Effector memory CD4-positive, alpha-beta T cell (primary cell): ENCODE data around the gene CARHSP1.

Source experiments
- DNase-seq, 3 donors: peaks; one replicate each; pipeline ENCODE4 v3.0.0-alpha.2; 2020
- H3K27ac ChIP-seq: 2 replicates; pipeline ENCODE4 v1.7.0; 2013; ENCODE audit warnings: mild to moderate bottlenecking, low read length, moderate library complexity; ENCODE audit not compliant: insufficient read depth, poor library complexity, severe bottlenecking
- H3K27me3 ChIP-seq: replicated peaks from 2 replicates; pipeline ENCODE4 v1.7.0; 2013; ENCODE audit warnings: mild to moderate bottlenecking, low read length; ENCODE audit not compliant: insufficient read depth, control insufficient read depth, poor library complexity, severe bottlenecking
- H3K36me3 ChIP-seq: 2 replicates; pipeline ENCODE4 v1.7.0; 2013; ENCODE audit warnings: mild to moderate bottlenecking, low read length, moderate library complexity; ENCODE audit not compliant: control insufficient read depth, insufficient read depth
- H3K4me1 ChIP-seq: 2 replicates; pipeline ENCODE4 v1.7.0; 2013; ENCODE audit warnings: low read length, mild to moderate bottlenecking; ENCODE audit not compliant: control insufficient read depth, insufficient read depth, poor library complexity, severe bottlenecking
- H3K4me3 ChIP-seq: 2 replicates; pipeline ENCODE4 v1.7.0; 2013; ENCODE audit warnings: low read length, low read depth, mild to moderate bottlenecking; ENCODE audit not compliant: insufficient read depth, poor library complexity, severe bottlenecking
- H3K9me3 ChIP-seq: 2 replicates; pipeline ENCODE4 v1.7.0; 2013; ENCODE audit warnings: mild to moderate bottlenecking, low read length, moderate library complexity; ENCODE audit not compliant: control insufficient read depth

Gene CARHSP1

DNA sequence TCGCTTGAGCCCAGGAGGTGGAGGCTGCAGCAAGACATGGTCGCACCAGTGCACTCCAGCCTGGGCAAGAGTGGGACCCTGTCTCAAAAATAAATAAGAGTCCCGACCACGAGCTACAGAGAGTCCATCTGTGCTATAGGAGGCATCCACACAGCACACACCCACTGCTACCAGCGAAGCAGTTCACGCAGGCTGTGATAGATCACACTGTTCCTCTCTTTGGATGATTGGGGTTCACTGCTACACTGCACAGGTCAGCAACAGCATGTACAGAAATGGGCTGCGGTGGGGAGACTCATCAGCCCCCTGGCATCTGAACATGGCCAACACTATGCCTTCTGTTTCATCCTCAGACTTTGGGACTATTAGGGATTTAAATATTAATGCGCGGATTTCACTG is 37.4 kb downstream of the CARHSP1 start:
- H3K36me3 ChIP-seq = peaks cover 11% of the 10 kb centered on the region
- no peaks in the 10 kb centered on the region for H3K27me3 ChIP-seq
- H3K9me3 ChIP-seq = no peaks in the 10 kb centered on the region
- no peak overlapping the region for H3K27ac ChIP-seq
- no peak for DNase-seq
- H3K4me1 ChIP-seq = no peaks in the 10 kb centered on the region
- H3K4me3 ChIP-seq = no peak overlapping the region

DNA sequence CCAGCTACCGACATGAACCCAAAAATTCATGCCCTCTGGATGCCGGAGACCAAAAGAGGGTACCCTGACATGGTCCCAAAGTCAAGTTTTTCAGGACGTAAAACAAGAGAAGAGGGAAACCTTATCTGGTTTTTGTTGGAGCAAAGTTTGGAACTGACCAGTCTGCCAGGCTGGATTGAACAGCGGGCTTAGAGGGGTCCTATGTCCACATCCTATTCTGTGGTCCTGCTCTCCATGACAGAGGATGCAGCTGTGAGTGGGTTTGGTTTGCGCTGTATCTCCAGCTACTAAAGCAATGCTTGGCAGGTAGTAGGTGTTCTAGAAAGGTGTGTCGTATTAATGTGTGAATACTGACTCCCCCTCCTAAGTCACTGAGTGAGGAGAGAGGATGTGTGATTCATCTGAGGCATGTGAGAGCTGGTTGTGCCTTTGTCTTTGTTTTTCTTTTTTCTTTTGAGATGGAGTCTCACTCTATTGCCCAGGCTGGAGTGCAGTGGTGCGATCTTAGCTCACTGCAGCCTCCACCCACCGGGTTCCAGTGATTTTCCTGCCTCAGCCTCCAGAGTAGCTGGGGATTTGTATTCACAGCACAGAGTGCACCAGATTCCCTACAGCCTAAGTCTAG is 40.2 kb downstream of the CARHSP1 start:
- H3K4me1 ChIP-seq = no peaks in the 10 kb centered on the region
- no peak overlapping the region for H3K27ac ChIP-seq
- H3K4me3 ChIP-seq = no peak overlapping the region
- no peak for DNase-seq
- no peaks in the 10 kb centered on the region for H3K27me3 ChIP-seq
- H3K9me3 ChIP-seq = no peaks in the 10 kb centered on the region
- H3K36me3 ChIP-seq = peaks cover 11% of the 10 kb centered on the region

DNA sequence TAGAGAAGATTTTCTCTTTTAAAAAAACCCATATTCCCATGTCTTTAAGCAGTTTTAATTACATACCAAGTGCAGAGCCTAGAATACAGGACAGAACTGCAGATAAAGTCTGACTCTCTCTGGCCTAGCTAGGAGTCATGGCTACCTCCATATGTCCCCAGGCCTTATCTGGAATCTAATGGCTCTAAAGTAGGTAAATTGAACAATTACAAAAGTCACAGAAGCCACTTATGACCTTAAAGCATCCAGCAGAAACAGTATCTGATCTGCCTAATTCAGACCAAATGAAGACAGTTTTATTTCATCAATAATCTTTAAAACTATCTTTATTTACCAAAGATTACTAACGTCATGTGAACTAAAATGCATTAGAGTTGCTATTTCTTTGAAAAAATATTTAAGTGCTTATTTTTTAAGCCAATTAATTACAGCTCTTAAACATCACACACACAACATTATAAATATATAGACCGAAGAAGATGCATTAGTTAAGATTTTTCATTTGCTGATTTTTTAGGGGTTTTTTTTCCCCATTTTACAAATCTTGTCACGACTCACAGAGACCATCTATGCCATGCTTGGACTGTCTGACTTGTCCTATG is 42.4 kb downstream of the CARHSP1 start:
- Histone ChIP-seq H3K27me3 (no peaks in the 10 kb centered on the region), H3K4me3 (no peak overlapping the region), H3K36me3 (peaks cover 8% of the 10 kb centered on the region), H3K27ac (no peak overlapping the region), H3K4me1 (no peaks in the 10 kb centered on the region), H3K9me3 (no peaks in the 10 kb centered on the region)
- no peak for DNase-seq

DNA sequence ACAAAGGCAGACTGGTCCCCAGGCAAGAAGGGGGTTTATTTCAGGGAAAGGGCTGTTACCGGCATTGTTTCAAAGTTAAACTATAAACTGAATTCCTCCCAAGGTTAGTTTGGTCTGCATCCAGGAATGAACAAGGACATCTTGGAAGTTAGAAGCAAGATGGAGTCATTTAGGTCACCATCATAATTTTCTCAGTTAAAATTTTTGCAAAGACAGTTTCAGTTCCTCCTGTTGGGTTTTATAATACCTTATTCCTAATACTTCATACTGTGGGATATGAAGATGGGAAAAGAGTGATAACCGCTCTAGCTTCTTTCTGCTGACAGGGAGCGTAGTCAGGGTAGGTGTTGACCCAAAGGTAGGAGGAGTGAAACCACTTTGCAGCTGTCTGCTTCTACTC is 46.4 kb downstream of the CARHSP1 start:
- H3K36me3 ChIP-seq = peaks cover 16% of the 10 kb centered on the region
- H3K27me3 ChIP-seq = no peaks in the 10 kb centered on the region
- no peaks in the 10 kb centered on the region for H3K9me3 ChIP-seq
- no peak overlapping the region for H3K4me3 ChIP-seq
- DNase-seq = no peak
- H3K27ac ChIP-seq = no peak overlapping the region
- no peaks in the 10 kb centered on the region for H3K4me1 ChIP-seq

DNA sequence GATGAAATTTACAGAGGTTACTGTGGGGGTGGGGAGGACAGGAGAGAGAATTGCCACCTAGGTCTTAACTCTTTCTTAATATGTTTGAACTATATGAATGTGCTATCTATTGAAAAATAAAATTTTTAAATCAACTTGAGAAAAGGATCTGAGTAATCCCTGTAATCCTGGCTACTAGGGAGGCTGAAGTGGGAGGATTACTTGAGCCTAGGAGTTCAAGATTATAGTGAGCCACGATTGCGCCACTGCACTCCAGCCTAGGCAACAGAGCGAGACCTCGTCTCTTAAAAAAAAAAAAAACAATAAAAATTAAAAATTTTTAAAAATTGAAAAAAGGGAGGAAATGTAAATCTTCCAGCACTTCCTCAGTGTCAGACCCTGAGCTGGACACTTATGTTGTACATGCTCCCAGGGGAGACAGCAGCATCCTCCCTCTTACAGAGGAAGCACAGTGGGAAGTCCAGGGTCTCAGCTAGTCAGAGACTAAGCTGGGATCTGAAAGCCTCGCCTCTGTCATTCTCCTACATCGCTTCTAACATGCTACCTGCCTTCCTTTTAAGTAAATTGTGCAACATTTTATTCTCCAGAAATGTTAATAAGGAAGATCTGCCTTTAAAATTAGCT is 49.3 kb downstream of the CARHSP1 start:
- Histone ChIP-seq H3K9me3 (no peaks in the 10 kb centered on the region), H3K4me1 (peaks cover 6% of the 10 kb centered on the region), H3K36me3 (peaks cover 26% of the 10 kb centered on the region), H3K4me3 (no peak overlapping the region), H3K27me3 (no peaks in the 10 kb centered on the region), H3K27ac (no peak overlapping the region)
- DNase-seq = no peak

DNA sequence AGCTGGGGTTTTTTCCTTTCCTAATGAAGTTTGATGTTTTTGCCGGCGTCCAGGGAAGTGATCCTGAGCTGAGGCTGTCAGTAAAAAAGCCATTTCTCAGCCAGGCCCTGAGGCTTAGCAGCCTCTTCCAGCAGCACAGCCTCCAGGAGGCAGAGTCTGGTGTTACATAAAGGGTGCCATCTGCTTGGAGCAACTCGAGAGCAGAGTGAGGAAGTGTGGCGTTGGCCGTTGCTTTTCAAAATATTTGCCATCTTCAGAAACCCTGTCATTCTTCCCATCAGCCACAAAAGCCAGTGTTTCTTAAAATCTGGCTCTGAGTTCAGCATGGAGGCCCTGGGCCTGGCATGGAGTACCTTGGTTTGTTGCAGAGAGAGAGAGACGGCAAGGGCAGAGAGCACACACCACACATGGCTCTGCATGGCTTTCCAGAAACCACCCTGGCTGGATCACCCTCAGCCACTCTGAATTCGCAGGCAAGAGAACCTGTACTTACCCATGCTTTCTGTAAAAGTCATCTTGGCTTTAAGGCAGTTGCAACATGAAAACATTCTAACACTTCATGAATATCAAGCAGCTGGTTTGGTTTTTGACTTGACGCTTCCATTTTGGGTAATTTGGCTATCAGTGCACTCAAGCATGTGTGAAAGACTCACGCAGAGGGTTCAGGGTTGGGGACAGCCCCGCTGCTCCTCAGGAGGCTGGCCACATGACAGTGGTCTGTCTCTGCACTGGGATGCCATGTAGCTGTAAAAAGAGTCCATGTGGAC is 50.1 kb downstream of the CARHSP1 start:
- H3K36me3 ChIP-seq = peaks cover 28% of the 10 kb centered on the region
- no peaks in the 10 kb centered on the region for H3K27me3 ChIP-seq

DNA sequence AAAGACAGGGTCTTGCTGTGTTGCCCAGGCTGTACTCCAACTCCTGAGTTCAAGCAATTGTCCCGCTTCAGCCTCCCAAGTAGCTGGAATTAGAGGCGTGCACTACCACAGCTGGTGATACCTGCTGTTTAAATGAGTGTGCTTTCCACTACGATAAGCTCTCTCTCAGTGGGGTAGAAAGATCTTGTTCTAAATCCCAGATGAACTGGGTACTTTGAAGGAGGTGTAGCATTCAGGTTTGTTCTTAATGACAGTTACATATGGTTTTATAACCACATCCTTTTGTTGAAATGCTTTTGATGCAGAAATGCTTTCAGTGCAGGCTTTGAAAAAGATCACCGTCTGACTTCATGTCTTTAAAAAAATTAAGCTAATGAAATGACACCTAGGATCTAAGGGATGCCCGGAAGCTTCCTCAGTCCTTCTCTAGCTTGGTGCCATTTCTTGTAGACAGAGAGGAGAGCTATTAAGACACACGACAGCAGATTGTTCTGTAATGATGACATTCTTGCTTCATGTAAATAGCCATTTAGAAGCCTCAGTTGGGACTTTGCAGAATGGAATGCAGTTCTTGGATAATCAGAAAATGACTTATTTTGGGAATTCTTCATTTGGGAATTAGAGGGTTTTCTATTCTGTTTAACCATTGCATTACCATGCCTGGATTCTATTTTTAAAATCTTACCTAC is 51.7 kb downstream of the CARHSP1 start:
- no peak for DNase-seq
- no peak overlapping the region for H3K4me3 ChIP-seq
- no peaks in the 10 kb centered on the region for H3K27me3 ChIP-seq
- peaks cover 6% of the 10 kb centered on the region for H3K4me1 ChIP-seq
- H3K9me3 ChIP-seq = no peaks in the 10 kb centered on the region
- H3K36me3 ChIP-seq = peaks cover 42% of the 10 kb centered on the region
- H3K27ac ChIP-seq = no peak overlapping the region

More for the DNA sequence above, 50.1 kb downstream of the CARHSP1 start:
- Histone ChIP-seq H3K4me1 (peaks cover 6% of the 10 kb centered on the region), H3K27ac (no peak overlapping the region), H3K9me3 (no peaks in the 10 kb centered on the region), H3K4me3 (no peak overlapping the region)
- no peak for DNase-seq

DNA sequence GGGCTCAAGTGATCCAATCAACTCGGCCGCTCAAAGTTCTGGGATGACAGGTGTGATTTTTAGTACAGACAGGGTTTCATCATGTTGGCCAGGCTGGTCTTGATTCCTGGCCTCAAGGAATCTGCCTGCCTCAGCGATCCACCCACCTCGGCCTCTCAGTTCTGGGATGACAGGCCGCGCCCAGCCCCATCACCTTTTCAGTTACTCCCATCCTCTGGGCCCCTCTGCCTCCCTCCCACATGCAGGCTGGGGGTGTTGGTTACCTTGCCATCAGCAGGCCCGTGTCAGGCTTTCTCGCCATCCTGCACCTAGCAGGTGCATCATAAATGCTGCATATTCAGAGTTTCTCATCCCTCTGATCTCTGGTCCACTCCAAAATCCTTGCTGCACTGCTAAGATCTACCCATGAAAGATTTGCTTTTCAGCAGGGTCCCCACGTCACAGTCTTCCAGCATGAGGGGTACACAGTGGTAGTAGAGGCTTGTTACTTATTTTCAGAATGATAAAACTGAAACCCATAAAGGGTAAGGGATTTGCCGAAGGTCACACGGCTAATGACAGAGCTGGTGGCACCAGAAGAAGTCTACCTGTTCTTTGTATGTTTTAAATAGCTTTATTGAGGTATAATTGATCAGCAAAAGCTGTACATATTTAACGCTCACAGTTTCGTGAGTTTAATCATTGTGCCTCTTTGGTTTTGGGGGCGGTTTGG is 54.6 kb downstream of the CARHSP1 start:
- no peaks in the 10 kb centered on the region for H3K27me3 ChIP-seq
- no peak for DNase-seq
- H3K27ac ChIP-seq = no peak overlapping the region
- H3K36me3 ChIP-seq = peaks cover 54% of the 10 kb centered on the region
- no peaks in the 10 kb centered on the region for H3K9me3 ChIP-seq
- no peak overlapping the region for H3K4me3 ChIP-seq
- H3K4me1 ChIP-seq = peaks cover 6% of the 10 kb centered on the region

DNA sequence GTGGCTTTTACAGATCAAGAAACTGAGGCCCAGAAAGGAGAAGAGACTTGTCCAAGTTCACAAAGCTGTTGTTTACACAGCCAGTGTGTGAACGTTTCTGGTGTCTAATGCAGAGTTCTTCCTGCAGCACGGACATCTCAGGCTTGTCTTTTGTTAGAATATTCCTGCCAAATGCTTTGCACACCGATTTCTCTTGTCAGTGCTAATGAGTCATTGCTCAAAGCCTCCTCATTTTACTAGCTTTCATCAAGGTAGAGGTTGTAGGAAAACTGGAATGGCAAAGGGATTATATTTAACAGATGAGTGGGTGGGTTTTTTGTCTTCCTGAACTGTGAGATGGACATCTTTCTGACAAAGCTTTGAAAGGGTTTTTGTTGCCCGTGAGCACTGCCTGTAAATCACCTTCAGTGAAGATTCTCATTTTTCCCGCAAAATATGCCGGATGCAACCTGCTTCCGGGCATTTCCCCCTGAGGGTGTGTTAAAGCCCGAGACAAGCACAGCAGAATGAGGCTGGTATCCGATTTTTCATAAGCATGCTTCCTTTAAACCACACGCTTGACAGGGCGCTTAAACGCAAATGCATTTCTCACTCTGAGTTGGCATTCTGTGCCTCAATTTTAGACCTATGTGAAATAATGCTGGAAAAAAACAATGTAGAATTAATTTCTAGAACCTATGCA is 56.5 kb downstream of the CARHSP1 start:
- no peaks in the 10 kb centered on the region for H3K27me3 ChIP-seq

More for the DNA sequence above, 56.5 kb downstream of the CARHSP1 start:
- Histone ChIP-seq H3K4me3 (no peak overlapping the region), H3K27ac (no peak overlapping the region), H3K4me1 (peaks cover 6% of the 10 kb centered on the region), H3K9me3 (no peaks in the 10 kb centered on the region), H3K36me3 (peaks cover 67% of the 10 kb centered on the region)
- no peak for DNase-seq
